ENCODE data around the gene HLF. TPM values are rescaled to one million over a fixed set of nuclear protein-coding genes. Genes with fewer than 3 reads are reported as not detected.
A peak's percentile ranks its signal among the peaks of the same experiment; 100 is the strongest.

HLF gene
- total RNA-seq, 1 donor from 2014 or later, result not detected

GRCh38 chr17:55290492-55291113 lies 25.8 kb downstream of the HLF start:
- no peak for DNase-seq (ENCODE audit: low read depth in 2 of 2)

GRCh38 chr17:55291114-55291507 lies 26.4 kb downstream of the HLF start:
- no peak for DNase-seq (ENCODE audit: low read depth in 2 of 2)

- no peak for DNase-seq (ENCODE audit: low read depth in 2 of 2)
These were observed 27.3 kb downstream of the HLF start for GRCh38 chr17:55292094-55292493.

GRCh38 chr17:55294042-55294751 lies 29.4 kb downstream of the HLF start:
- no peak for DNase-seq (ENCODE audit: low read depth in 2 of 2)

GRCh38 chr17:55295411-55296170 lies 30.8 kb downstream of the HLF start:
- peak; percentile 24 to 55 for DNase-seq (ENCODE audit: low read depth in 2 of 2)

- DNase-seq (ENCODE audit: low read depth in 2 of 2), result no peak
These were observed 31.5 kb downstream of the HLF start for GRCh38 chr17:55296171-55296695.

GRCh38 chr17:55296699-55297098 lies 31.9 kb downstream of the HLF start:
- DNase-seq (ENCODE audit: low read depth in 2 of 2), result no peak

GRCh38 chr17:55298111-55298730 lies 33.5 kb downstream of the HLF start:
- no peak for DNase-seq (ENCODE audit: low read depth in 2 of 2)

GRCh38 chr17:55299162-55299838 lies 34.5 kb downstream of the HLF start:
- DNase-seq (ENCODE audit: low read depth in 2 of 2), result no peak

GRCh38 chr17:55299890-55300289 lies 35.1 kb downstream of the HLF start:
- no peak for DNase-seq (ENCODE audit: low read depth in 2 of 2)

GRCh38 chr17:55300479-55301290 lies 35.9 kb downstream of the HLF start:
- no peak for DNase-seq (ENCODE audit: low read depth in 2 of 2)

- no peak for DNase-seq (ENCODE audit: low read depth in 2 of 2)
These were observed 37.0 kb downstream of the HLF start for GRCh38 chr17:55301521-55302406.

GRCh38 chr17:55302407-55302787 lies 37.6 kb downstream of the HLF start:
- no peak for DNase-seq (ENCODE audit: low read depth in 2 of 2)

GRCh38 chr17:55303008-55303493 lies 38.3 kb downstream of the HLF start:
- DNase-seq (ENCODE audit: low read depth in 2 of 2), result no peak

- no peak for DNase-seq (ENCODE audit: low read depth in 2 of 2)
These were observed 39.0 kb downstream of the HLF start for GRCh38 chr17:55303701-55304145.

- no peak for DNase-seq (ENCODE audit: low read depth in 2 of 2)
These were observed 39.6 kb downstream of the HLF start for GRCh38 chr17:55304171-55304859.

- no peak for DNase-seq (ENCODE audit: low read depth in 2 of 2)
These were observed 40.7 kb downstream of the HLF start for GRCh38 chr17:55305321-55306087.

- DNase-seq (ENCODE audit: low read depth in 2 of 2), result no peak
These were observed 43.1 kb downstream of the HLF start for GRCh38 chr17:55307879-55308278.
